Suprapubic skin (tissue), 4 donors: ENCODE measurements around the gene PSENEN. TPM values are rescaled to one million over a fixed set of nuclear protein-coding genes. Genes with fewer than 3 reads are reported as not detected.
"Not testable (repeated sequence)": the region's sequence is repeated elsewhere in the genome, so short reads cannot be mapped to it uniquely, and the experiment has no call there.

ENCODE experiments used
- DNase-seq, 2 donors: peaks; one replicate each; pipeline ENCODE4 v3.0.0-alpha.2; 2019; ENCODE audit warnings: low spot score in 2 of 2
- H3K27ac ChIP-seq: fragments of 200-600 bp; sonication (generic); one replicate; pipeline ENCODE4 v1.5.1; 2019
- H3K27me3 ChIP-seq: fragments of 200-600 bp; sonication (generic); one replicate; pipeline ENCODE4 v1.5.1; 2019
- H3K36me3 ChIP-seq: fragments of 200-600 bp; sonication (generic); one replicate; pipeline ENCODE4 v1.5.1; 2019
- H3K4me1 ChIP-seq: fragments of 200-600 bp; sonication (generic); one replicate; pipeline ENCODE4 v1.5.1; 2019
- H3K4me3 ChIP-seq: fragments of 200-600 bp; sonication (generic); one replicate; pipeline ENCODE4 v1.5.1; 2019; ENCODE audit warnings: mild to moderate bottlenecking
- H3K9me3 ChIP-seq: fragments of 200-600 bp; sonication (generic); one replicate; pipeline ENCODE4 v1.5.1; 2019
- CTCF ChIP-seq, 2 donors: fragments of 200-600 bp in 1 of 2; fragments of 450-650 bp in 1 of 2; sonication (generic) in 1 of 2; IDR thresholded peaks; one replicate each; pipeline ENCODE4 v1.5.1; 2016 to 2019; ENCODE audit warnings: antibody characterized with exemption in 2 of 2, mild to moderate bottlenecking in 1 of 2, moderate library complexity in 1 of 2
- EP300 ChIP-seq: sonication (generic); formaldehyde crosslinking; IDR thresholded peaks from one replicate; pipeline ENCODE4 v1.6.1; 2017; ENCODE audit warnings: antibody characterized with exemption
- POLR2A ChIP-seq, 2 donors: fragments of 450-650 bp; IDR thresholded peaks; one replicate each; pipeline ENCODE4 v1.6.1; 2017; ENCODE audit warnings: antibody characterized with exemption in 2 of 2, mild to moderate bottlenecking in 2 of 2, moderate library complexity in 2 of 2
- POLR2AphosphoS5 ChIP-seq, 3 donors: sonication (generic); formaldehyde crosslinking; IDR thresholded peaks; one replicate each; pipeline ENCODE4 v1.6.1; 2017; ENCODE audit warnings: antibody characterized with exemption in 3 of 3
- WGBS: methylation state at CpG from one replicate; pipeline ENCODE4 v1.1.5; 2018; 5-methylcytosine and 5-hydroxymethylcytosine counted together
- total RNA-seq, 4 donors: library from RNA; depleted of rRNA; stranded (reverse); fragments of >200 nt; gene quantifications; one replicate each; pipeline ENCODE4 v1.1.0, GENCODE V29; 2016

Gene PSENEN
- total RNA-seq, 4 donors from 2014 or later: 27.1 to 57.2 (median 42.4) TPM

GRCh38 chr19:35791814-35792279 lies 46.4 kb downstream of the PSENEN start:
- H3K27ac ChIP-seq: no peak overlapping the region
- H3K4me3 ChIP-seq: no peak overlapping the region
- peak in 1 of 2 donors; percentile 60 for DNase-seq
- H3K4me1 ChIP-seq: peaks cover 5% of the 10 kb centered on the region
- H3K9me3 ChIP-seq: no peaks in the 10 kb centered on the region
- TF ChIP-seq POLR2A (IDR thresholded peaks at IDR 0.05): no peak
- TF ChIP-seq CTCF (IDR thresholded peaks at IDR 0.05): no peak
- no peak for TF ChIP-seq POLR2AphosphoS5 (IDR thresholded peaks at IDR 0.05)
- no peak for TF ChIP-seq EP300
- peaks cover 13% of the 10 kb centered on the region for H3K27me3 ChIP-seq
- H3K36me3 ChIP-seq: peaks cover 3% of the 10 kb centered on the region
- 96% methylated on average over 5 of the region's 9 CpGs for WGBS

- 74% methylated on average over 6 of the region's 15 CpGs for WGBS
- TF ChIP-seq EP300 (no peak), POLR2A (IDR thresholded peaks at IDR 0.05) (no peak), POLR2AphosphoS5 (IDR thresholded peaks at IDR 0.05) (no peak), CTCF (IDR thresholded peaks at IDR 0.05) (no peak)
- Histone ChIP-seq H3K4me3 (no peak overlapping the region), H3K36me3 (peaks cover 2% of the 10 kb centered on the region), H3K9me3 (no peaks in the 10 kb centered on the region), H3K27ac (no peak overlapping the region), H3K27me3 (peaks cover 18% of the 10 kb centered on the region), H3K4me1 (peaks cover 5% of the 10 kb centered on the region)
- no peak for DNase-seq
These were observed 46.9 kb downstream of the PSENEN start for GRCh38 chr19:35792312-35792711.

GRCh38 chr19:35792888-35793287 lies 47.4 kb downstream of the PSENEN start:
- 36% methylated on average over 1 of the region's 8 CpGs for WGBS
- no peaks in the 10 kb centered on the region for H3K9me3 ChIP-seq
- H3K4me1 ChIP-seq: peaks cover 5% of the 10 kb centered on the region
- H3K36me3 ChIP-seq: no peaks in the 10 kb centered on the region
- no peak for TF ChIP-seq POLR2A (IDR thresholded peaks at IDR 0.05)
- no peak for TF ChIP-seq EP300
- no peak for TF ChIP-seq POLR2AphosphoS5 (IDR thresholded peaks at IDR 0.05)
- no peak for TF ChIP-seq CTCF (IDR thresholded peaks at IDR 0.05)
- peaks cover 24% of the 10 kb centered on the region for H3K27me3 ChIP-seq
- no peak overlapping the region for H3K4me3 ChIP-seq
- H3K27ac ChIP-seq: no peak overlapping the region
- DNase-seq: no peak

GRCh38 chr19:35793381-35794165 lies 48.1 kb downstream of the PSENEN start:
- Histone ChIP-seq H3K27ac (no peak overlapping the region), H3K4me3 (no peak overlapping the region), H3K27me3 (peaks cover 30% of the 10 kb centered on the region), H3K9me3 (no peaks in the 10 kb centered on the region), H3K4me1 (peaks cover 5% of the 10 kb centered on the region), H3K36me3 (no peaks in the 10 kb centered on the region)
- 72% methylated on average over 7 of the region's 7 CpGs for WGBS
- no peak for DNase-seq
- TF ChIP-seq EP300 (no peak), POLR2AphosphoS5 (IDR thresholded peaks at IDR 0.05) (no peak), POLR2A (IDR thresholded peaks at IDR 0.05) (no peak), CTCF (IDR thresholded peaks at IDR 0.05) (no peak)

GRCh38 chr19:35795564-35795963 lies 50.1 kb downstream of the PSENEN start:
- H3K36me3 ChIP-seq, H3K4me3 ChIP-seq, DNase-seq, H3K27ac ChIP-seq, H3K4me1 ChIP-seq, H3K9me3 ChIP-seq: not testable (repeated sequence)
- peaks cover 38% of the 10 kb centered on the region for H3K27me3 ChIP-seq
- 70% methylated on average over 1 of the region's 1 CpG for WGBS

Other genes with a start within 250 kb of the PSENEN start
- 1,000 to 10,000 TPM; 2,237 to 6,229 (median 5,437) TPM for gene DMKN, start 232.0 kb upstream of the PSENEN start, total RNA-seq
- 1,000 to 10,000 TPM in 3 of 4 donors, 100 to 1,000 TPM in 1; 308 to 1,594 (median 1,430) TPM for gene SBSN, start 217.3 kb upstream of the PSENEN start, total RNA-seq
- gene GAPDHS, start 212.2 kb upstream of the PSENEN start, total RNA-seq: 1 to 10 TPM; 4.1 to 8.4 (median 6.4) TPM
- 100 to 1,000 TPM in 3 of 4 donors, 10 to 100 TPM in 1; 67.5 to 158 (median 118) TPM for gene TMEM147, start 200.0 kb upstream of the PSENEN start, total RNA-seq
- gene ATP4A, start 182.0 kb upstream of the PSENEN start, total RNA-seq: not detected
- not detected for gene PMIS2, start 159.5 kb upstream of the PSENEN start, total RNA-seq
- gene HAUS5, start 132.9 kb upstream of the PSENEN start, total RNA-seq: 10 to 100 TPM; 14.9 to 18.4 (median 16.4) TPM
- 10 to 100 TPM; 45.1 to 75.9 (median 65.0) TPM for gene RBM42, start 116.6 kb upstream of the PSENEN start, total RNA-seq
- 1 to 10 TPM; 1.0 to 4.0 (median 1.9) TPM for gene ETV2, start 103.9 kb upstream of the PSENEN start, total RNA-seq
- 100 to 1,000 TPM; 449 to 756 (median 626) TPM for gene COX6B1, start 97.3 kb upstream of the PSENEN start, total RNA-seq
- 1 to 10 TPM; 1.5 to 8.3 (median 5.6) TPM for gene UPK1A, start 79.1 kb upstream of the PSENEN start, total RNA-seq
- not detected for gene ZBTB32, start 41.1 kb upstream of the PSENEN start, total RNA-seq
- gene KMT2B, start 27.6 kb upstream of the PSENEN start, total RNA-seq: 10 to 100 TPM; 31.2 to 66.8 (median 45.2) TPM
- gene IGFLR1, start 3.2 kb upstream of the PSENEN start, total RNA-seq: 1 to 10 TPM; 3.3 to 8.5 (median 6.9) TPM
- gene U2AF1L4, start 233 bp upstream of the PSENEN start, total RNA-seq: 10 to 100 TPM; 18.8 to 45.5 (median 21.9) TPM
- gene LIN37, start 2.9 kb downstream of the PSENEN start, total RNA-seq: 10 to 100 TPM; 11.0 to 21.5 (median 20.0) TPM
- 10 to 100 TPM in 1 of 4 donors, 1 to 10 TPM in 3; 4.1 to 13.4 (median 5.5) TPM for gene HSPB6, start 11.4 kb downstream of the PSENEN start, total RNA-seq
- gene PROSER3, start 12.5 kb downstream of the PSENEN start, total RNA-seq: 10 to 100 TPM in 3 of 4 donors, 1 to 10 TPM in 1; 9.6 to 23.8 (median 17.1) TPM
- gene ARHGAP33, start 29.9 kb downstream of the PSENEN start, total RNA-seq: 10 to 100 TPM; 20.6 to 42.7 (median 31.7) TPM
- not detected for gene PRODH2, start 67.2 kb downstream of the PSENEN start, total RNA-seq
- not detected for gene NPHS1, start 106.9 kb downstream of the PSENEN start, total RNA-seq
- gene KIRREL2, start 111.3 kb downstream of the PSENEN start, total RNA-seq: not detected
- gene APLP1, start 122.9 kb downstream of the PSENEN start, total RNA-seq: 1 to 10 TPM in 2 of 4 donors, under 1 TPM in 2; 0.64 to 1.6 (median 0.96) TPM
- 10 to 100 TPM in 1 of 4 donors, 1 to 10 TPM in 3; 3.7 to 15.7 (median 6.9) TPM for gene NFKBID, start 154.9 kb downstream of the PSENEN start, total RNA-seq
- gene HCST, start 156.9 kb downstream of the PSENEN start, total RNA-seq: 1 to 10 TPM in 1 of 4 donors, not detected in 3; 8.3 TPM
- gene TYROBP, start 162.6 kb downstream of the PSENEN start, total RNA-seq: 10 to 100 TPM; 12.4 to 29.4 (median 15.6) TPM
- 10 to 100 TPM; 10.9 to 18.3 (median 12.8) TPM for gene LRFN3, start 190.7 kb downstream of the PSENEN start, total RNA-seq
- gene SDHAF1, start 249.5 kb downstream of the PSENEN start, total RNA-seq: 10 to 100 TPM; 21.6 to 29.6 (median 27.5) TPM